Sciatic nerve (tissue), 2 donors: ENCODE data around the gene NES. TPM values are rescaled to one million over a fixed set of nuclear protein-coding genes. Genes with fewer than 3 reads are reported as not detected.

Source experiments
- ATAC-seq: fragments of 200-7000 bp; cut with Tn5 transposase; one replicate; pipeline ENCODE4 v1.9.1; 2020; ENCODE audit warnings: mild to moderate bottlenecking, moderate library complexity
- DNase-seq: peaks from one replicate; pipeline ENCODE4 v3.0.0-alpha.2; 2020; ENCODE audit warnings: low spot score
- intact Hi-C: fragments of 100-400 bp; cut with DNase I; formaldehyde crosslinking; loops from one replicate; pipeline ENCODE4 v1.14.2; 2022
- total RNA-seq: library from RNA; stranded (reverse); fragmentation: NEBNext Ultra II Directional; extraction: Animal tissue kit (Norgen Biotek cat#: 25700); gene quantifications from one replicate; pipeline ENCODE4 v1.2.1, GENCODE V29; 2021
- donor health status: DM: no; HTN: no; CAD: no.
- donor health status: DM: no; HTN: no; CAD: no.

The NES gene, protein sequence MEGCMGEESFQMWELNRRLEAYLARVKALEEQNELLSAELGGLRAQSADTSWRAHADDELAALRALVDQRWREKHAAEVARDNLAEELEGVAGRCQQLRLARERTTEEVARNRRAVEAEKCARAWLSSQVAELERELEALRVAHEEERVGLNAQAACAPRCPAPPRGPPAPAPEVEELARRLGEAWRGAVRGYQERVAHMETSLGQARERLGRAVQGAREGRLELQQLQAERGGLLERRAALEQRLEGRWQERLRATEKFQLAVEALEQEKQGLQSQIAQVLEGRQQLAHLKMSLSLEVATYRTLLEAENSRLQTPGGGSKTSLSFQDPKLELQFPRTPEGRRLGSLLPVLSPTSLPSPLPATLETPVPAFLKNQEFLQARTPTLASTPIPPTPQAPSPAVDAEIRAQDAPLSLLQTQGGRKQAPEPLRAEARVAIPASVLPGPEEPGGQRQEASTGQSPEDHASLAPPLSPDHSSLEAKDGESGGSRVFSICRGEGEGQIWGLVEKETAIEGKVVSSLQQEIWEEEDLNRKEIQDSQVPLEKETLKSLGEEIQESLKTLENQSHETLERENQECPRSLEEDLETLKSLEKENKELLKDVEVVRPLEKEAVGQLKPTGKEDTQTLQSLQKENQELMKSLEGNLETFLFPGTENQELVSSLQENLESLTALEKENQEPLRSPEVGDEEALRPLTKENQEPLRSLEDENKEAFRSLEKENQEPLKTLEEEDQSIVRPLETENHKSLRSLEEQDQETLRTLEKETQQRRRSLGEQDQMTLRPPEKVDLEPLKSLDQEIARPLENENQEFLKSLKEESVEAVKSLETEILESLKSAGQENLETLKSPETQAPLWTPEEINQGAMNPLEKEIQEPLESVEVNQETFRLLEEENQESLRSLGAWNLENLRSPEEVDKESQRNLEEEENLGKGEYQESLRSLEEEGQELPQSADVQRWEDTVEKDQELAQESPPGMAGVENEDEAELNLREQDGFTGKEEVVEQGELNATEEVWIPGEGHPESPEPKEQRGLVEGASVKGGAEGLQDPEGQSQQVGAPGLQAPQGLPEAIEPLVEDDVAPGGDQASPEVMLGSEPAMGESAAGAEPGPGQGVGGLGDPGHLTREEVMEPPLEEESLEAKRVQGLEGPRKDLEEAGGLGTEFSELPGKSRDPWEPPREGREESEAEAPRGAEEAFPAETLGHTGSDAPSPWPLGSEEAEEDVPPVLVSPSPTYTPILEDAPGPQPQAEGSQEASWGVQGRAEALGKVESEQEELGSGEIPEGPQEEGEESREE (N-terminal part only)
- 126 TPM for total RNA-seq

DNA sequence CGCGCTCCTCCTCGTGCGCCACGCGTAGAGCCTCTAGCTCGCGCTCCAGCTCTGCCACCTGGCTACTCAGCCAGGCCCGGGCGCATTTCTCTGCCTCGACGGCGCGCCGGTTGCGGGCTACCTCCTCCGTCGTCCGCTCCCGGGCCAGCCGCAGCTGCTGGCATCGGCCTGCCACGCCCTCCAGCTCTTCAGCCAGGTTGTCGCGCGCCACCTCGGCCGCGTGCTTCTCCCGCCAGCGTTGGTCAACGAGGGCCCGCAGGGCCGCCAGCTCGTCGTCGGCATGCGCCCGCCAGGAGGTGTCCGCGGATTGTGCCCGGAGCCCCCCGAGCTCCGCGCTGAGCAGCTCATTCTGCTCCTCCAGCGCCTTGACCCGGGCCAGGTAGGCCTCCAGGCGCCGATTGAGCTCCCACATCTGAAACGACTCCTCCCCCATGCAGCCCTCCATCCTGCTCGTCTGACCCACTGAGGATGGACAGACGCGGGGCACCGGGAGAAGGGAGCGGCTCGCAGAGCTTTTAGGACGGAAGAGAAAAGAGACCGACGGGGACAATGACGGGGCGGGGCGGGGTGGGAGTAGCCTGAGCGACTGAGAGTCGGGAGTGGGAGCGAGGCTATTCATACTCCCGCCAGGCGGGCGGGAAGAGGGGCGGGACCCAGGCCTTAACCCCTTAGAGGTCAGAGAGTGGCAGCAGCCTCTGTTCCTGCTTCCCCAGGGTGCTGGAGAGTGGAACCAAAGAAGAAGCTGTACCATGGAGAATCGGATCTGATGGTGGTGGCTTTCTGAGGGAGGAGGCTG lies at the start of gene NES:
Gene NES, minus strand, starts transcription at position 588 of the 796 bp plus-strand sequence. Its CDS starts 143 bp downstream, at position 445.
- intact Hi-C loops, result no loop called here
- DNase-seq (peak; percentile 88), ATAC-seq (peak; percentile 90)

DNA sequence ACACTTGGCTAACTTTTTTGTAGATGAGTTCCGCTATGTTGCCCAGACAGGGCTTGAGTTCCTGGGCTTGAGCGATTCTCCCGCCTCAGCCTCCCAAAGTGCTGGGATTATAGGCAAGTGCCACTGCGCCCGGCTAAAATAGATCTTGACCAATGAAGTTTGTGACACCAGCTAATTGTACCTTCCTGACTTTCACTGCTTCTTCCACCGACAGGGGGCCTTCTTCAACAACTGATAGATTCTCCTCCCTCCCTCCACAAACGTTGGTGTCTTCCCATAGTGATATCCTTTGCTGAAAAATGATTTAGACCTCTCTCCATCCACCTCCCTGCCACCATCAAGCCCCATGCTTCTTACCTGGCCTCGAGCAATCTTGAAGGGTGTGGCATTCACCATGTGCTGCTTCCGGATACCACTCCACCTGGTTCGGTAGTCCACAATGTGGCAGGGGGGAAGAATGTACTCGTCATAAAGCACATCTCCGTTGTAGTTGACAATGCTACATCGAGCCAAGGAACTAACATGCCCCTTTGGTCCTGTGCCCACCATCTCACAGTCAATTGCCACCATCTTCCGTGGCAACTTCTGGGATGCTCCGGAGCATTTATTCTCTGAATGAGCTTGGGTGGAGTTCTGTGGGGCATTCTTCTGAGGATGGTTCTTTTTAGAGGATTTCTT lies 49.5 kb upstream of the NES start:
- ATAC-seq (no peak), DNase-seq (no peak)
- intact Hi-C loops, result no loop called here

DNA sequence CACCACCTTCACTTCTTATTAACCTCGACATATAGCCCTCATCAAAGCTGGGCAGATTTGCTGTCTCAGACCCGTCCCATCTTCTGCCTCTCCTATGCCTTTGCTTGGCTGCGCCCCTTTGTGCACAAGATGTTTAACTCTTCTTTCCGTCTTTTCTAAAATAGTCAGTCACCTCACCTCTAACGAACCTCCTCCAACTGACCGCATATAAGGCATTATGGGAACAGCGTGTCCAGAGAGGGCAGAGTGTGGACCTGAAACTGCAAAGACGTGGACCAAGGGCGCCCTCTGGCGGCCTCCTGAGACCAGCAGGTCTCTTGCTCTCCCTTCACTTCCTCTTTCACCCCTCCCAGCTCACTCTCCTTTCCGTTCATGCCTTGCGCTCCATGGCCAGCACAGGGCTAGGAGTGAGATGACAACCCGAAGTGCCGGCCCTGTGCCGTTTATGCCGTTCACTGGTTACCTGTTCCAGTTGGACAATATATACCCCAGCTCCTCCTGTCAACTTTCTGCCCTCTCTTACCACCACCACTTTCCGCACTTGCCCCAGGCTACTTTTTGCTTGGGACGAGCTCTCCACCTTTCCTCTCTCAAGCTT lies 48.6 kb upstream of the NES start:
- intact Hi-C loops, result loop anchor here (1.0 kb wide), 1 partner anchor 36 kb away; no protein-coding TSS in a partner anchor
- peak; percentile 93 for DNase-seq
- peak; percentile 79 for ATAC-seq

DNA sequence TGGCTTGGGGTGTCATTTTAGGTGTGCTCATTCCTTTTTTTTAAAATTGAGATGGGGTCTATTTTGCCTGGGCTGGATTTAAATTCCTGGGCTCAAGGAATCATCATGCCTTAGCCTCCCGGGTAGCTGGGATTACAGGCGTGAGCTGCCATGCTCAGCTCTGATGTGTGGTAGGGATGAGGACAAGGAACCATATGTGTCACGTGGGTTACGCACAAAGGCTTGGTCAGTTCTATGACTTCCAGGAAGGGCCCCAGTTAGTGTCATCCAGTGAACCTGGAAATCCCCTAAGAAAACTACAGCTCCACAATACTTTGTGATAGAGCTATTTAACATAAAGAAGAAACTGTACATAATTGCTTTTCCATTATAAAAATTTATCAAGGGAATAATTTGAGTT lies 44.3 kb upstream of the NES start:
- DNase-seq (no peak), ATAC-seq (no peak)
- intact Hi-C loops, result no loop called here

DNA sequence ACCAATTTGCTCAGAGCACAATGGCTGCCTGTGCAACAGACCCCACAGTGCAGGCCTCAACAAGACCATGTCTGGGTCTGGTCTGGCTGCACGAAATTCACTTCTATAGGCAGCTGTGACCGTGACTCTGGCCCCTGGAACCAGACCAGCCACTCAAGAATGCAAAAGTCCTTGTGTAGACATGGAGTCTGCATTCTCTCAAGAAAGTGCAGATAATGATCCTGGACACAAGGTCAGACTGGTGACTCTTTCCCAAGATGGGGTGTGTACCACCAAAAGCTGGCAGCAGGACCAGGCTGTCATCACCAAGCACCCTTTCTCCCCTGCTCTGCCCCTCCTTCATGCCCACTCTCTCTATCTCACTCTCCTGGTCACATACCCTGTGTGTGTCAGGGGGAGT lies 43.9 kb upstream of the NES start:
- DNase-seq (no peak), ATAC-seq (no peak)
- intact Hi-C loops, result no loop called here

DNA sequence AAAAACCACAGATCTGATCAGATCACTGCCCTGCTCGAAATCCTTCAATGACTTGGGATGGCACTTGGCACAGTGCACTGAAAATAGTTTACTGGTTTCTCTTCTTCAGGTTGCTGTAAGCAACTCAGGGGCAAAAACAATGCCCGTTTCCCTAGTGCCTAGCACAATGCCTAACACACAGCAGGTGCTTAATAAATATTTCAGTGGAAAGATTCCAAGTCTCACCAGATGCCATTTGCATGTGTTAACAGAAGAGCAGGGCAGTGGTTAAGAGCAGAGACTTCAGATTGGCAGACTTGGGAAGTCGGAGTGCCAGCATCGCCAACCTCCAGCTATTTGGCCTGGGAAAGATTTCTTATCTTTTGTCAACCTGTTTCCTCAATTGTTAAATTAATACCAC lies 40.1 kb upstream of the NES start:
- DNase-seq (no peak), ATAC-seq (no peak)

DNA sequence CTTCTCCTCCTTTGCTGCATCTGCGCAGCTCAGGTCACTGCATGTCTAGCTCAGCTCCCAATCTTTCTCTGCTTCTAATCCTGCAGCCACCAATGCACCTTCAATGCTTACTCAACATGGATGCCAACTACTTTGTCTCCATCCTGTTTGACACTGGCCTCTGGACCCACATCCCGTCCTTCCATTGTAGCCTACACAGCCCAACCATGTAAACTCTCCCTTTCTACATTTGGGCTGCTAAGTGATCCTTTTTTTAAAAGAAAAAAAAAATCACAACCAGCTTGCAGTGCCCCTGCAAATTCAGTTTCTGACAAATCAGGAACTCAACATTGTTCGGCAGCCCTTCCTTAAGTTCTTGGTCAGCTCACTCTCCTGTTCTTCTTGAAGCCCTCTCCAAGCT lies 37.6 kb upstream of the NES start:
- ATAC-seq, result no peak
- intact Hi-C loops, result no loop called here
- no peak for DNase-seq

More for the DNA sequence above, 40.1 kb upstream of the NES start:
- intact Hi-C loops, result no loop called here

DNA sequence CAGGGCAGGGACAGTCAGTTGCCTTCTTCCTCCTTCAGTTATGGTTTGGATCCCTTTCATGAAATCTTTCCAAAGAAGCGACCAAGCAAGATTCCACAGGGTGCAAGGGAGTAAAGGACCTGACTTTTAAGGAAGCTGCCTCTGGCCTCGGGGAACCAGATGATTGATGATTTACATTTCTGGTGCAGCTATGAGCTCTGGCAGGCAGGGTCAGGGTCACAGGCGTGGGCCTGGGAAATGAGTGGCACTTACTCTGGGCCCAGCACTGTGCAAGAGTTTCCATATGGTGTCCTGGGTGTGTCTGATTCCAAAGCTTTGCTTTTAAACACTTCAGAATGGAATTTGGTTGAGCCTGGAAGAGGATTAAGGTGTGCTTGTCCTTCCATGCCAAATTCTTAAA lies 35.4 kb upstream of the NES start:
- intact Hi-C loops, result no loop called here

DNA sequence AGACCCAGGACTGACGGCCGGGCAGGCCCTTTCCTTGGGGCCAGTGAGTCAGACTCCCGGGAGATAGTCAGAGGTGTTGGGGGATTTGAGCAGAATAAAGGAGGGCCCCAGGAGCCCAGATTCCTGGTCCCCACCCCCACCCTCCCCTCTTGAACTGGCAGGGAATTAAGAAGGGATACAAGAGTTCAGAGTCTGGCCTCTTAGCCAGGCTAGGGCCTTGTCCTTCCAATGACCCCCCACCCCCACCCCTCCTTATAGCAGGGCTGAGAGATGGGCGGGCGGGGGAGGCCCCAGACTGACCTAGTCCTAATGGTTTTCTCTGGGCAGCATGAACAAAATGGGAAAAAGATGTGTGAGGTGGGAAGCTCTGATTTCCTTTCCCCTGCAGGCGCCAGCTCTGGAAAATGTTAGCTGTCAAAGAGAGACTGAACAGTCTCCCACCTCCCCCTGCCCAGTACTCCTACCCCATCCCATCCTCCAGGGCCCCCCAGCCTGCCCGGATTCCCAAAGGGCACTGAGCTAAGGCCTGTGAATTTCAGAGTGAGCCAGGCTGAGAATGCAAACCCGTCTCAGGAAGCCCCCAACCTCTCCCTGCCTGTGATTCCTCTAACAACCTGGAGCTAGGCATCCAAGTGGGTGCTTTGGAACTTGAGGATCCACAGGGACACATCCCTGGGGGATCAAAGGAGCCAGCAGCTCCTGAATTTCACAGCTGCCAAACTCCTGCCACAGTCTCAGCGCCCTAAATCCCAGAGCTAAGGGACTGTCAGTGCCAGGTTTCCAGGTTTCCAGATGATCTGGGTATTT lies 34.0 kb upstream of the NES start:
- intact Hi-C loops, result no loop called here
- ATAC-seq, result no peak
- no peak for DNase-seq

More for the DNA sequence above, 35.4 kb upstream of the NES start:
- ATAC-seq, result no peak
- DNase-seq, result no peak

DNA sequence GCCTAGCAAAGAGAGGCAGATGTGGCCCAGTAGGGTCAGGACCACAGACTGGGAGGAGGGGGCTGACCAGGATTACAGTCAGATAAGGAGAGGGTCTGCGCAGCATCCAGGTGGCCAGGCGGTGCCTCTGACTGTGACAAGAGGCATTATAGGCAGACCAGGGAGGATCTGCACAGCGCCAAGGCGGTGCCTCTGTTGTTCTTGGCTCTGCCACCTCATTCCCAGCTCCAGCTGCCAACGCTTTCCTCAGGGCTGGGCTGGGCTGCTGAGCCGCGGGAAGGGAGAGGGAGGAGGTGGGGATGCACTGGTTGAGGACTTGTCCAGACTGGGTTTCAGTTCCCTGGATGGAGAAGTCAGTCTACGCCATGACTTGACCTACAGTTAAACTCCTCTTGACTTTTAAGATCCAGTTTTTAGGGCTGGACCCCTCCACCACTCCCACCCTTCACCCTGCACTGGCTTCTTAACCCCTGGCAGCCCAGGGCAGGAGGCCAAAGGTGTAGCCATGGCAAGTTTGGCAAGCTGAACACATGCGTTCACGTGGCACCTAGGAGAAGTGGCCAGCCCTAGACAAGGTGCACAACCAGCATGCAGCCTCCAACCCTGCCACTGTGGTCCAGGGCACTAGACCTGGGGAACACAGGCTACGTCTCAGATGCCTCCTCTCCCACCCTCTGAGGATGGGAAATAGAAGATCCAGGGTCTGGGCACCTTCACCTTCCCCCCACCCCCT lies 32.7 kb upstream of the NES start:
- intact Hi-C loops, result no loop called here
- peak; percentile 63 for ATAC-seq
- DNase-seq, result peak; percentile 74

DNA sequence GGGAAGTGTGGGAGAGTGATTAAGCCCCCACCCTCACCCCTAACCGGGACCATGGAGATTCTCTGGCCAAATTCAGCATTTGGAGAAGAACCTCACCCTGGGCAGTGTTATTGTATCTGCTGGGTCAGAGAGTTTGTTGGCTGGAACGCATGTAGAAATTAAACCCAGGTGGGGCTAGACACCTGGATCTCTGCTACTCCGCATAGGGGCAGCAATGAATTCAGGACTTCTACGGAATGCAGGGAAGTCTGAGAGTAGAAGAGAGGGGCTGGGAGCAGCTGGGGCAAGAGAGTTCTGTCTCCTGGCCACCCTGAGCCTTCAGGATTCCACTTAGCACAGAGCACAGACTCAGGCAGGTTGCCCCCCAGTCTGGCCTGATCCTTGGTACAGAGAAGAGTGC lies 31.8 kb upstream of the NES start:
- DNase-seq (no peak), ATAC-seq (no peak)
- intact Hi-C loops, result no loop called here

DNA sequence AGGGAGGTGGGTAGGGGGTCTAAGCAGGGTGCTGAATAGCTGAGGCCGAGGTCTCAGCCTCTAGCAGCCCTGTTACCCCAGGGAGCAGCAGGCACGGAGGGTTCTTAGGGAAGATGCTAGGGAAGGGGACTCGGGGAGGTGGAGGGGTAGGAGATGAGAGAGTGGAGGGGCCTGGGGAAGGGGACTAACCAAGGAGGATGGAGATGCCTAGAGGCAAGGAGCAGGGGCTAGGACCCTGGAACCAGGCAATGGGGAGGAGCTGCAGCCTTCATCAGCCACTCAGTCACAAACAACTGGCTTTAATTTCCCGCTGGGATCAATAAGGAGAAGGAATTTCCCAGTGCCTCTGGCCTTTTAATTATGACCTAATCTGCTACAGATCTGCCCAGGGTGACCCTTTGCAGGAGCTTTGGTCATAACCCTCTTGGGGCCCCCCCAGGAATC lies 31.0 kb upstream of the NES start:
- DNase-seq (no peak), ATAC-seq (no peak)
- intact Hi-C loops, result no loop called here

DNA sequence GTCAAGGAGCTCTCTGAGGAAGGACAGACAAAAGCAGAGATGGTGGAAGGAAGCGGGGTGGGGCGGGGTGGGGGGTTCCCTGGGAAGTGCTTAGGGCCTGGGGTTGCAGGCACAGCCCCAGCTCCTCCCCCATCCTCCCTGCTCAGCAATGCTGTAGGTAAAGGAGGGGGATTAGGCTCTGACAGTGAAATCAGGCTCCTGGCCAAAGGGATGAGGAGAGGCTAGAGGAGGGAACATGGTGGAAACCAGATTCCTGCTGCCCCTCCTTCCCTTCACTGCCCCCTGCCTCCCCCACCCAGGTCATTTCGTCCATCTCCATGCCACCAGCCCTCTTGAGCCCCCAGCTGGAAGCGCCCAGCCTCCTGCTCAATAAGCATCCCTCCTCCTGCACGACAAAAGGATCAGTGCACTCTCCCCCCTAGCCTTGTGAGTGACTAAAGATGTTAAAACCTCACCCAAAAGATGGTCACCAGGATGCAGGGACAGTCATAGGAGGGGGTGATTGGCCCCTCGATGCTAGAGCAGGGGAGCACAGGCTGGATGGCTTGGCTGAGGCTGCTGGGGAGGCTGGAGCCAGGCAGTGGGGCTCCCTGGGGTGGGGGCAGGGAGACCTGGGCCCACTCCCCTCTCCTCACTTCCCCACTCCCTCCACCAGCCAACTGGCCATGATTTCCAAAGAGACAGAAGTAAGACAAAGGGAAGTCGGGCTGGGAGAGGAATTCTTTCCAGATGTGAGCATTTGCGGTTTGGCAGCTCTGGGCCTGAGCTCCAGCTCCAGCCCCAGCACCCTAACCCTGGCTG lies 30.4 kb upstream of the NES start:
- intact Hi-C loops, result no loop called here
- ATAC-seq, result peak; percentile 45
- no peak for DNase-seq

DNA sequence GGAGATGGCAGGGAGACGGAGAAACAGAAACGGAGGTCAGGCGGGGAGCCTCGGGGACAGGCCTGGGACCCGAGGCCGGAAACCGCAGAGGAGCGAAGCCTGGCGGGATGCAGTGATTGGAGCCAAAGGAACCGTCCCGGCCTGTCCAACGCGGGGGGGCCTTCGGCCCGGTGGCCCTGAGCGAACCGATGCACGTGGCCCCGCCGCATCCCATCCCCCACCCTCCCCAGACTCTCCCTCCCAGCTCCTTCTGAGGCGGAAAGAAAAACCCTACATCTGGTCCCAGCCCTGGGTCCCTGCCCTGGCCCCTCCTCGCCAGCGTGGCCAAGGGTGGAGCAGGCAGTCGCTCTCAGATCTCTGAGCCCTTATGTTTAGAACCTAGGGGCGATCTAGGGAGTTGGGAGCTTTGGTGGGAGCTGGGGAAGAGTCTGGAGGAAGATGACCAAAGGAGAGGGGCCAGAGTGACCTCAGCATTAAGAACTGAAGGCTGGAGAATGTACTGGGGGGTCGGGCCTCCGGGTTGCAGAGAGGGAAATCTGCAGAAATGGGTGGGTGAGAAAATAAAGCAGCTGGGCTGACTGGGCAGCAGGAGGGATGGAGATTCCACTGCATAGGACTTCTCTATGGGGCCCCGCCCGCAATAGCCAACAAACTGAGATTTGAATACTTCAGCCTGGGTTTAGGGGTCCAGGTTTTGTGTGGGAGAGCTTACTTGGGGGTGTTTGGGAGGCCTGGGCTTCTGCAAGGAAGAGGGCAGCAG lies 29.6 kb upstream of the NES start:
- DNase-seq, result peak; percentile 91
- intact Hi-C loops, result no loop called here
- ATAC-seq, result peak; percentile 83
